ENCODE results near the gene RANBP1.

DNA sequence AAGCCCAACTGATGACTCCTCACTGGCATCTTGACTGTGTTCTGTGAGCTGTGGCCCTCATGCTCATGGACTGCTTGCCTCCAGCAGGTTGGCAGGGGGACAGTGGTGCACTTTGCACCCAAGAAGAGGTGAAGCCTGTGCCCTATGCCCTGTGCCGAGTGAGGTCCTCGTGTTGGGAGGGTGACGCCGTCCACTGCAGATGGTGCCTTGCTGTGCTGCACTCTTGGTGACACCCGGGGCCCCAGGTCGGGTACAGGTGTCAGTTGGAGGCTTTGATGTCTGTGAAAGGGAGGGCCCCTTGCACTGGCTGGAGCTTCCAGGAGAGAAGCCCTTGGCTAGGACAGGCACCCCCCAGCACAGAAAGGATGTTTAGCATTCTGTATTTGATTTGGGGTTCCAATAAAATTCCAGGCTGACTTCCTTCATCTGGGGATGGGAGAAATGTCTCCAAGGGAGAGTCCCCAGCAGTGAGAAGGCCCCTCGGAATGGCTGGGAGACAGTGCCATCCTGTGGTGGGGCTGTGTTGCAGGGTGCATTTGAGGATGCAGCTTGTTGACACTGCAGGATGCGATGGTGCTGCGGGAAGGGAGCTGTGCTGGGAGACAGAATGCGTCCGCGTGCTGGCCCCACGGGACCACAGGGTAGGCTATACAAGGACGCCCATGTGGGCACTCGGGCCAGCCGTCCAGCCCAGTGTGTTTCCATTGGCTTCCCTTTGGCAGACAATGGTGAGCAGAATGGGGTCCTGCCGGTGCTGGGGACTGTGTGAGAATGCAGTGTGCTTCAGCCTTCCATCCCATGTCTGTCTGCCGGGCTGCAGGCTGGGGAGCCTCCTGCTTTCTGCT, 13.2 kb downstream of the RANBP1 start:
- TF ChIP-seq EZH2 (IDR thresholded peaks at IDR 0.05; ENCODE audit: insufficient read depth, poor library complexity, severe bottlenecking) (no peak), EZH2phosphoT487 (IDR thresholded peaks at IDR 0.05; ENCODE audit: insufficient read depth, low read depth) (no peak)
